Activated B cell treated with CpG ODN at 0.5 μM for 24 hours (primary cell): ENCODE measurements around the gene DMRTC1B. TPM values are rescaled to one million over a fixed set of nuclear protein-coding genes. Genes with fewer than 3 reads are reported as not detected.
"Not testable (repeated sequence)": the region's sequence is repeated elsewhere in the genome, so short reads cannot be mapped to it uniquely, and the experiment has no call there.

Source experiments
- ATAC-seq: fragments of 200-7000 bp; cut with Tn5 transposase; one replicate; pipeline ENCODE4 v1.10.0; 2021; ENCODE audit warnings: low read depth, mild to moderate bottlenecking, moderate library complexity
- CTCF ChIA-PET: fragments of 350-600 bp; sonication (Branson Sonifier 250); formaldehyde crosslinking; loops from one replicate; lab custom pipeline; 2021; ENCODE audit warnings: antibody characterized with exemption; lab: Charles Lee
- POLR2A ChIA-PET: fragments of 350-600 bp; sonication (Branson Sonifier 250); formaldehyde crosslinking; loops from one replicate; lab custom pipeline; 2021; ENCODE audit warnings: antibody characterized with exemption; lab: Charles Lee
- DNase-seq: peaks from one replicate; pipeline ENCODE4 v3.0.0; 2022
- H3K27ac Mint-ChIP-seq: one replicate; pipeline ENCODE4 v1.8.0; 2020; ENCODE audit warnings: mixed read lengths
- H3K27me3 Mint-ChIP-seq: one replicate; pipeline ENCODE4 v1.8.0; 2021; ENCODE audit warnings: mixed read lengths
- H3K36me3 Mint-ChIP-seq: one replicate; pipeline ENCODE4 v1.8.0; 2021; ENCODE audit warnings: low read depth, mixed read lengths
- H3K4me1 Mint-ChIP-seq: one replicate; pipeline ENCODE4 v1.8.0; 2021; ENCODE audit warnings: mixed read lengths
- H3K4me3 Mint-ChIP-seq: one replicate; pipeline ENCODE4 v1.8.0; 2020; ENCODE audit warnings: mild to moderate bottlenecking, mixed read lengths
- H3K9me3 Mint-ChIP-seq: one replicate; pipeline ENCODE4 v1.8.0; 2020; ENCODE audit warnings: mixed read lengths
- intact Hi-C: fragments of 100-400 bp; cut with micrococcal nuclease; formaldehyde crosslinking; loops from one replicate; pipeline ENCODE4 v1.15.1; 2024
- total RNA-seq: library from RNA; stranded (reverse); gene quantifications from 2 replicates; pipeline ENCODE4 v1.2.3, GENCODE V29; 2022
- TF ChIP-seq, protein P1 (sequence below): fragments of 200-600 bp; IDR thresholded peaks from one replicate; pipeline ENCODE4 v1.8.0; 2022; ENCODE audit warnings: antibody characterized with exemption, mild to moderate bottlenecking

Gene DMRTC1B, protein sequence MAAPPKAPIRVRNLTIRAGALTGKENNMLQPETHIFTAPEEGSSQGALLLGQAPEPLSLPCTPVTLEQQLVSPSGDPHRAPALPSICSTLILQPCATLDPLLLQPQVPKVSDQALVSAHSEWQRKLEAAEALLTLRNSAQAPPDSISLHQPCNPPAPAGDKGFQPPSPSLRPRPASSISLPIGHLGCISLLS
- 1.7 and 2.0 TPM in 2 replicates for total RNA-seq

DNA sequence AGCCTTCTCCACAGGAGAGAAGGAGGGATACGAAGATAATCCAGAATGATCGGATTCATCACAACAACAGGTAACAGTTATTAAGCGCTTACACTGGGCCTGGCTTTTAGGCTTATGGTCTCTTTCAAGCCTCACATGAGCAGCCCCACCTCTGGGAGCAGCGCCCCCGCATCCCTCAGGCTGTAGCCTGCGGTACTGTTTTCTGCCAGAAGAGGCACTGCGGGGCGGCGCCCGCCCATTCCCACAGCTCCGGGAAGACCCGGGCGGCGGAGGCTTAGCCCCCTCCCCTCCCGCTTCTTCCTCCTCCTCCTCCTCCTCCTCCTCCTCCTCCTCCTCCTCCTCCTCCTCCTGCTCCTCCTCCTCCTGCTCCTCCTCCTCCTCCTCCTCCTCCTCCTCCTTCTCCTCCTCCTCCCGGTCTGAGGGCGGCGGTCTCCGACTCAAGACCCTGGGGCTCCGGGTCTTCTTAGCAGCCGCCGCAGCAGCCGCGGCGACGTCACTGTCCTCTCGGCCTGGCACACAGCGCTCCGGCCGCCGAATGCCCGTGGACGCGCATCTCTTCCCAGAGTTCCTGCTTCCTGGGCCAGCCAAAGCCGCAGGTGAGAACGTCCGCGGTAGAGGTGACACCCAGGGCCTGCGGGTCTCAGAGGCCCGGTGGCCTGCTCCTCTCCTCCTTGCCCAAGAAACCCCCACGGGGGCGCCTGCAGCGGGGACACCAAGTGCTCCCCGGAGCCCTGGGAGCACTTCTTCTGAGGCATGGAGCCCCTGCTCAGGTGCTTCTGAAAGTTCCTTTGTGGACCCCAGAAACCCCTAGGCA lies at the start of gene DMRTC1B:
TSS of gene DMRTC1B (plus strand) at position 238 of the 814 bp plus-strand sequence. CDS start 68,246 bp downstream, outside the sequence.
- H3K4me3 Mint-ChIP-seq, H3K36me3 Mint-ChIP-seq, CTCF ChIA-PET, H3K27me3 Mint-ChIP-seq, H3K4me1 Mint-ChIP-seq, POLR2A ChIA-PET, H3K9me3 Mint-ChIP-seq, DNase-seq, H3K27ac Mint-ChIP-seq, intact Hi-C loops: not testable (repeated sequence)
- ATAC-seq, result peak; percentile 91

DNA sequence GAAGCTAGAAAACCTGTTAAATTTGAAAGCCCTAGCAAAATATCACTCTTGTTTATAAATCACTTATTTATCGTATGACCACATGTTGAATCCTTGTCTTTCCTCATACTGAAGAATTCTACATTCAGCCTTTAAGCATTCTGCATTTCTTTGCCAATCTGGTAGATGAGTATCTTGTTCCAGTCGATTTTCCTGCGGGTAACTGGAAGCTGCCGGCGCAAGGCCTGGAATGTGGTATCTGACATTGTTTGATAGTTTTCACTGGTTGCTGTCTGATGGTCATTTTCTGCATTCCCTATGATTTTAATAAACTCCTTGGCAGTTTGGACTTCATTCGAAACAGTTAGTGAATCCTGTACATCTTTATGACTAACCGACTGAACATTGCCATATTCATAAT lies 48.8 kb upstream of the DMRTC1B start:
- no peaks in the 10 kb centered on the region for H3K4me1 Mint-ChIP-seq
- TF ChIP-seq, protein P1, sequence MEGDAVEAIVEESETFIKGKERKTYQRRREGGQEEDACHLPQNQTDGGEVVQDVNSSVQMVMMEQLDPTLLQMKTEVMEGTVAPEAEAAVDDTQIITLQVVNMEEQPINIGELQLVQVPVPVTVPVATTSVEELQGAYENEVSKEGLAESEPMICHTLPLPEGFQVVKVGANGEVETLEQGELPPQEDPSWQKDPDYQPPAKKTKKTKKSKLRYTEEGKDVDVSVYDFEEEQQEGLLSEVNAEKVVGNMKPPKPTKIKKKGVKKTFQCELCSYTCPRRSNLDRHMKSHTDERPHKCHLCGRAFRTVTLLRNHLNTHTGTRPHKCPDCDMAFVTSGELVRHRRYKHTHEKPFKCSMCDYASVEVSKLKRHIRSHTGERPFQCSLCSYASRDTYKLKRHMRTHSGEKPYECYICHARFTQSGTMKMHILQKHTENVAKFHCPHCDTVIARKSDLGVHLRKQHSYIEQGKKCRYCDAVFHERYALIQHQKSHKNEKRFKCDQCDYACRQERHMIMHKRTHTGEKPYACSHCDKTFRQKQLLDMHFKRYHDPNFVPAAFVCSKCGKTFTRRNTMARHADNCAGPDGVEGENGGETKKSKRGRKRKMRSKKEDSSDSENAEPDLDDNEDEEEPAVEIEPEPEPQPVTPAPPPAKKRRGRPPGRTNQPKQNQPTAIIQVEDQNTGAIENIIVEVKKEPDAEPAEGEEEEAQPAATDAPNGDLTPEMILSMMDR, result no peak
- H3K36me3 Mint-ChIP-seq, result no peaks in the 10 kb centered on the region
- ChIA-PET POLR2A (no interaction called here), CTCF (no interaction called here)
- DNase-seq (no peak), ATAC-seq (no peak)
- intact Hi-C loops, result no loop called here
- peaks cover 5% of the 10 kb centered on the region for H3K27me3 Mint-ChIP-seq
- no peak overlapping the region for H3K27ac Mint-ChIP-seq
- H3K9me3 Mint-ChIP-seq, result no peaks in the 10 kb centered on the region
- no peak overlapping the region for H3K4me3 Mint-ChIP-seq

DNA sequence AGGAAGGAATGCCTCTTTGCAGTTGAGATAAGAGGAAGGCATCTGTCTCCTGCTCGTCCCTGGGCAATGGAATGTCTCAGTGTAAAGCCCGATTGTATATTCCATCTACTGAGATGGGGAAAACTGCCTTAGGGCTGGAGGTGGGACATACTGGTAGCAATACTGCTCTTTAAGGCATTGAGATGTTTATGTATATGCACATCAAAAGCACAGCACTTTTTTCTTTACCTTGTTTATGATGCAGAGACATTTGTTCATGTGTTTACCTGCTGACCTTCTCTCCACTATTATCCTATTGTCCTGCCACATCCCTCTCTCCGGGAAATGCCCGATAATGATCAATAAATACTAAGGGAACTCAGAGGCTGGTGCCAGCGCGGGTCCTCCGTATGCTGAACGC lies 43.1 kb upstream of the DMRTC1B start:
- POLR2A ChIA-PET, CTCF ChIA-PET, H3K27ac Mint-ChIP-seq, H3K9me3 Mint-ChIP-seq, H3K36me3 Mint-ChIP-seq, ATAC-seq, intact Hi-C loops, H3K4me1 Mint-ChIP-seq, H3K4me3 Mint-ChIP-seq, DNase-seq: not testable (repeated sequence)
- H3K27me3 Mint-ChIP-seq, result peaks cover 15% of the 10 kb centered on the region

DNA sequence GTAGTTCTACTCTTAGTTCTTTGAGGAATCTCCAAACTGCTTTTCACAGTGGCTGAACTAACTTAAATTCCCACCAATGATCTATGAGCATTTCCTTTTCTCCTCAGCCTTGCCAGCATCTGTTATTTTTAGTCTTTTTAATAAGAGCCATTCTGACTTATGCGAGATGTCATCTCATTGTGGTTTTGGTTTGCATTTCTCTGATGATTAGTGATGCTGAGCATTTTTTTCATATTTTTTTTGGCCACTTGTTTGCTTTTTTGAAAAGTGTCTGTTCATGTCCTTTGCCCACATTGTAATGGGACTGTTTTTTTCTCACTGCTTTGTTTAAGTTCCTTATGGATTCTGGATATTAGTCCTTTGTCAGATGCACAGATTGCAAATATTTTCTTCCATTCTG lies 41.1 kb upstream of the DMRTC1B start:
- no peak for ATAC-seq

DNA sequence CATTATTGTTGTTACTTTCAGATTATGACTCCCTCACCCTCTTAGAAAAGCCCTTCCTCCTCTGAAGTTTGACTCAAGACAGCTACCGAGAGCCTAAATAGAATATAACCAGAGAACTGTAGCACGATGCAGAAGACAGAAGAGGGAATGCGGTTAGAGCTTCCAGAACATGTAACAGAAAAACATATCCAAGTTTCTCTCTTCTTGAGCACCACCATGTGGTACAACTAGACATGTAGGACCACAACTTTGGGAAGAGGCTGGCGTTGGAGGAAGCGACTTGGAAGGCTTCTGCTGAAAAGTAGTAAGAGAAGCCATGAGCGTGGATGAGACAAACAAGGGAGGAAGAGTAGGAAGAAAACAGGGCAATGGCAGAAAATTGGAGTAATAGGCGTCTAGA lies 31.1 kb upstream of the DMRTC1B start:
- H3K36me3 Mint-ChIP-seq, H3K4me3 Mint-ChIP-seq, CTCF ChIA-PET, POLR2A ChIA-PET, H3K27me3 Mint-ChIP-seq, H3K9me3 Mint-ChIP-seq, intact Hi-C loops, DNase-seq, ATAC-seq, H3K4me1 Mint-ChIP-seq, H3K27ac Mint-ChIP-seq: not testable (repeated sequence)

More for the DNA sequence above, 41.1 kb upstream of the DMRTC1B start:
- intact Hi-C loops, result no loop called here
- H3K4me3 Mint-ChIP-seq, result no peak overlapping the region
- TF ChIP-seq, protein P1, result no peak
- DNase-seq, result no peak
- H3K27me3 Mint-ChIP-seq, result peaks cover 13% of the 10 kb centered on the region
- POLR2A ChIA-PET, result no interaction called here
- no peaks in the 10 kb centered on the region for H3K4me1 Mint-ChIP-seq
- no peak overlapping the region for H3K27ac Mint-ChIP-seq
- CTCF ChIA-PET, result no interaction called here
- H3K36me3 Mint-ChIP-seq, result no peaks in the 10 kb centered on the region
- no peaks in the 10 kb centered on the region for H3K9me3 Mint-ChIP-seq

DNA sequence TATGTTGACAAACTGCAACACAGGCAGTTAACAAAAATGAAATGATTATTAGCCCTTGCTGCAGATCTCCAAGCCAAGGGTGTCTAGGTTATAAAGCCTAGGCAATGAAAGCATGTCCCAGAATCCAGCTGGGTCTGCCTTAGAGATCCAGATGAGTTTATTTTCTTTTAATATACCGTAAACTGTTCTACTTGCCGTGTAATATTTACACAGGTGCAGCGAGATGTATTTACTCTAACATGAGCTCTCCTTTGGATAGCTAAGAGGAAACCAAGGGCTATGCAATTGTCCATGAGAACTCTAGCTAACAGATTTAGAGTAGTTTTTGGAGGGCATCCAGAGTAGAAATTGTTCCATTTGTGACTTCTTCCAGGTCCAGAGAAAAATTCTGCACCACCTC lies 28.1 kb upstream of the DMRTC1B start:
- H3K27me3 Mint-ChIP-seq, intact Hi-C loops, CTCF ChIA-PET, ATAC-seq, DNase-seq, H3K27ac Mint-ChIP-seq, H3K4me3 Mint-ChIP-seq, H3K4me1 Mint-ChIP-seq, H3K36me3 Mint-ChIP-seq, H3K9me3 Mint-ChIP-seq, POLR2A ChIA-PET: not testable (repeated sequence)

DNA sequence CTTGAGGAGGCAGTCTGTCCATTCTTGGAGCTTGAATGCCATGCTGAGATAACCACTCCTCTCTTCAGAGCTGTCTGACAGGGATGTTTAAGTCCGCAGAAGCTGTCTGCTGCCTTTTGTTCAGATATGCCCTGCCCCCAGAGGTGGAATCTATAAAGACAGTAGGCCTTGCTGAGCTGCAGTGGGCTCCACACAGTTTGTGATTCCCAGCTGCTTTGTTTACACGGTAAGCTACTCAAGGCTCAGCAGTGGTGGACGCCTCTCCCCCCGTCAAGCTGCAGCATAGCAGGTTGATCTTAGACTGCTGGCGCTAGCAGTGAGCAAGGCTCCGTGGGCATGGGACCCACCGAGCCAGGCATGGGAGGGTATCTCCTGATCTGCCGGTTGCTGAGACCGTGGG lies 16.2 kb upstream of the DMRTC1B start:
- intact Hi-C loops, result not testable (repeated sequence)

DNA sequence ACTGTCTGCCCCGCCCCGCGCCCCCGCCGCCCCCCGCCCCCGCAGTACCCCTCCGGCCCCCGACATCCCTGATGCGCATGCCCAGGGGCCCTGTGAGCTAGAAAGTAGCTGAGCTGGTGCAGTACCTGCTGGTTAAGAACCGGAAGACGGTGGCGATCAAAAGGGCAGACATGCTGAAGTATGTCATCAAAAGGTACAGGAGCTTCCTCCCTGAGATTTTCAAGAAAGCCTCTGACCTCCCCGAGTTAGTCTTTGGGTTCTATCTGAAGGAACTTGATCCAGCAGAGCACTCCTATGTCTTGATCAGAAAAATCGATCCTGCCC lies 739 bp downstream of the DMRTC1B start:
- H3K4me3 Mint-ChIP-seq, H3K27me3 Mint-ChIP-seq, H3K4me1 Mint-ChIP-seq, intact Hi-C loops, H3K9me3 Mint-ChIP-seq, H3K36me3 Mint-ChIP-seq, H3K27ac Mint-ChIP-seq, DNase-seq, CTCF ChIA-PET, POLR2A ChIA-PET: not testable (repeated sequence)
- peak; percentile 72 for ATAC-seq

More for the DNA sequence above, 16.2 kb upstream of the DMRTC1B start:
- CTCF ChIA-PET, H3K4me1 Mint-ChIP-seq, H3K27me3 Mint-ChIP-seq, H3K4me3 Mint-ChIP-seq, DNase-seq, H3K27ac Mint-ChIP-seq, H3K9me3 Mint-ChIP-seq, H3K36me3 Mint-ChIP-seq, POLR2A ChIA-PET, ATAC-seq: not testable (repeated sequence)

DNA sequence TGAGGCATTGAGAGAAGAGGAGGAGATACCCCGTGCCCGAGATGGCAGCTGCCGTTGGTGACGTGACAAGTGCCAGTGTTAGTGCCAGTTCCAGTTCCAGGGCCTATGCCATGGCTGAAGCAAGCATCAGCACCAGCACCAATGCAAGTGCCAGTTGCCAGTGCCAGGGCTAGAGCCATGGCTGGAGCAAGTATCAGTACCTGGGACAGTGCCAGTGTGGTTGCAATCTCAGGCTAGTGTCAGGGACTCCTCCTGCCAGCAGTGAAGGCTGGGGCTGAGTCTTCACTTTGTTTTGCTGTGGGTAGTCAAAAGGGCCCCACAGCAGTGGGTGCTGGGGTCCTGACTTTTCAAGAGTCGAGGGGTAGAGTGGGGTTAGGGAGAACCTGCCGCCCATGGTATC lies 1.5 kb downstream of the DMRTC1B start:
- CTCF ChIA-PET, intact Hi-C loops, H3K9me3 Mint-ChIP-seq, H3K4me3 Mint-ChIP-seq, DNase-seq, H3K27ac Mint-ChIP-seq, H3K36me3 Mint-ChIP-seq, H3K27me3 Mint-ChIP-seq, H3K4me1 Mint-ChIP-seq, ATAC-seq, POLR2A ChIA-PET: not testable (repeated sequence)

DNA sequence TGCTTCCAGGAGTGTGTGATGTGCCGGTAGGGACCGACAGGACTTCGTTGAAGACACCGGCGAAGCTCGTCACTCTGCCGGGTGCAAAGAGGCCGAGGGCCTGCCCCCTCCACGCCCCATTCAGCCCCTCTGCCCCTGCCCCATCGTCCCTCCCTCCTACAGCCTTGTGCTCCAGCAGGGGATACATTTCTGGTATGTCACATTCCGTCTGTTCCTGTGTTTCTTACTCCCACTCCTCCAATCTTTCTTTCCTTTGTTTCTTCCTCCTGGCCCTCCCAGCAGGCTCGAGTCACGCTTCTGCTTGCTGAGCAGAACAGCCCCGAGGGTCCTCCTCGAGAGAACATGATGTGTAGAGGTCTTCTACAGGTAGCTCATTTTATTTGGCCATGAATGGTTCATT lies 5.9 kb downstream of the DMRTC1B start, which contains the start of gene FAM236B:
TSS of gene FAM236B (minus strand) at position 101 of the 400 bp plus-strand sequence. CDS start at position 1, 100 bp downstream.
- H3K4me3 Mint-ChIP-seq, H3K36me3 Mint-ChIP-seq, POLR2A ChIA-PET, H3K9me3 Mint-ChIP-seq, H3K4me1 Mint-ChIP-seq, DNase-seq, H3K27ac Mint-ChIP-seq, ATAC-seq, intact Hi-C loops, CTCF ChIA-PET, H3K27me3 Mint-ChIP-seq: not testable (repeated sequence)
